AG10803 (cell line): ENCODE measurements around the gene MGMT.

ENCODE experiments used
- DNase-seq: peaks from one replicate; pipeline ENCODE4 v3.0.0; 2010; ENCODE audit warnings: low read depth
- H3K4me3 ChIP-seq: 2 replicates; pipeline ENCODE4 v1.5.1; 2011; ENCODE audit warnings: mild to moderate bottlenecking, low read length, control low read depth
- CTCF ChIP-seq: conservative IDR thresholded peaks from 2 replicates; pipeline ENCODE4 v1.5.1; 2011; ENCODE audit warnings: mild to moderate bottlenecking, low read length, control low read depth, inconsistent platforms

Gene MGMT

GRCh38 chr10:129621062-129621461 is 154.0 kb downstream of the MGMT start:
- DNase-seq = no peak
- TF ChIP-seq CTCF = no peak

GRCh38 chr10:129621693-129622092 is 154.7 kb downstream of the MGMT start:
- no peak for DNase-seq
- no peak for TF ChIP-seq CTCF
- H3K4me3 ChIP-seq = no peak overlapping the region

More at GRCh38 chr10:129621062-129621461, 154.0 kb downstream of the MGMT start:
- H3K4me3 ChIP-seq = no peak overlapping the region

- H3K4me3 ChIP-seq = no peak overlapping the region
- no peak for DNase-seq
- no peak for TF ChIP-seq CTCF
These were observed 155.2 kb downstream of the MGMT start for GRCh38 chr10:129622291-129622690.

- no peak for DNase-seq
- no peak for TF ChIP-seq CTCF
- no peak overlapping the region for H3K4me3 ChIP-seq
These were observed 155.7 kb downstream of the MGMT start for GRCh38 chr10:129622736-129623135.

- no peak for DNase-seq
- no peak overlapping the region for H3K4me3 ChIP-seq
- TF ChIP-seq CTCF = no peak
These were observed 157.5 kb downstream of the MGMT start for GRCh38 chr10:129624526-129624925.

- H3K4me3 ChIP-seq = no peak overlapping the region
- no peak for TF ChIP-seq CTCF
- DNase-seq = no peak
These were observed 159.3 kb downstream of the MGMT start for GRCh38 chr10:129626309-129626708.

- no peak for DNase-seq
These were observed 159.9 kb downstream of the MGMT start for GRCh38 chr10:129626796-129627435.

More at GRCh38 chr10:129626796-129627435, 159.9 kb downstream of the MGMT start:
- H3K4me3 ChIP-seq = no peak overlapping the region
- TF ChIP-seq CTCF = no peak
